ENCODE results near the gene ZNF48.

ZNF48 gene

DNA sequence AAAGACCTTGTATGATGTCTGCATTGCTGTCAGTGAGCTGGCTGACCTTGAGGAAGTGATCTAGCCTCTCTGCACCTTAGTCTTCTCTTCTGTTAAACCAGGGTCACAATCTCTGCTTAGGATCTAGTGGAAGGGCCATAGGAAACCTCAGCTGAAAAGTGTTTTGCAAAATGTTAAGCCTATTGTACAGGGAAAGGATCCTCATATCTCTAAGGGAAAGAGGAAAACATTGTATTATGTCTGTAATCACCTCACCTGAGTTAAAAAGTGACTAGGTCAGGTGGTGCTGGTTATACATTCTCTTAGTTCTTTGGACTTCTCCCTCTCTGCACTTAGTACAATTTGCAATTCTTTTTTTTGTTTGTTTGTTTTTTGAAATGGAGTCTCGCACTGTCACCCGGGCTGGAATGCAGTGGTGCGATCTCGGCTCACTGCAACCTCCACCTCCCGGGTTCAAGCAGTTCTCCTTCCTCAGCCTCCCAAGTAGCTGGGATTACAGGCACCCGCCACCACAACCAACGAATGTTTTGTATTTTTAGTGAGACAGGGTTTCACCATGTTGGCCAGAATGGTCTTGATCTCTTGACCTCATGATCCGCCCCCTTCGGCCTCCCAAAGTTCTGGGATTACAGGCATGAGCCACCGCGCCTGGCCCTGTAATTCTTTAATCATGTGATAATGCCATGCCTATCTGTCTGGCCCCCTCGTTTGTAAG lies 52.4 kb downstream of the ZNF48 start:
- Histone ChIP-seq H3K27ac (no peak overlapping the region), H2AFZ (ENCODE audit: low read depth) (no peak overlapping the region), H3K4me3 (IDR thresholded peaks at IDR 0.05; ENCODE audit: insufficient read depth, low read depth, low read length) (no peak overlapping the region), H4K20me1 (ENCODE audit: insufficient read depth) (no peaks in the 10 kb centered on the region), H3K4me1 (ENCODE audit: low read depth, poor library complexity, severe bottlenecking) (peaks cover 16% of the 10 kb centered on the region), H3K27me3 (ENCODE audit: insufficient read depth, low read depth) (no peaks in the 10 kb centered on the region), H3K36me3 (ENCODE audit: insufficient read depth) (no peaks in the 10 kb centered on the region), H3K9ac (no peak overlapping the region), H3K79me2 (ENCODE audit: insufficient read depth, low read depth) (peaks cover 18% of the 10 kb centered on the region), H3K4me2 (no peak overlapping the region)
- TF ChIP-seq, protein P1, sequence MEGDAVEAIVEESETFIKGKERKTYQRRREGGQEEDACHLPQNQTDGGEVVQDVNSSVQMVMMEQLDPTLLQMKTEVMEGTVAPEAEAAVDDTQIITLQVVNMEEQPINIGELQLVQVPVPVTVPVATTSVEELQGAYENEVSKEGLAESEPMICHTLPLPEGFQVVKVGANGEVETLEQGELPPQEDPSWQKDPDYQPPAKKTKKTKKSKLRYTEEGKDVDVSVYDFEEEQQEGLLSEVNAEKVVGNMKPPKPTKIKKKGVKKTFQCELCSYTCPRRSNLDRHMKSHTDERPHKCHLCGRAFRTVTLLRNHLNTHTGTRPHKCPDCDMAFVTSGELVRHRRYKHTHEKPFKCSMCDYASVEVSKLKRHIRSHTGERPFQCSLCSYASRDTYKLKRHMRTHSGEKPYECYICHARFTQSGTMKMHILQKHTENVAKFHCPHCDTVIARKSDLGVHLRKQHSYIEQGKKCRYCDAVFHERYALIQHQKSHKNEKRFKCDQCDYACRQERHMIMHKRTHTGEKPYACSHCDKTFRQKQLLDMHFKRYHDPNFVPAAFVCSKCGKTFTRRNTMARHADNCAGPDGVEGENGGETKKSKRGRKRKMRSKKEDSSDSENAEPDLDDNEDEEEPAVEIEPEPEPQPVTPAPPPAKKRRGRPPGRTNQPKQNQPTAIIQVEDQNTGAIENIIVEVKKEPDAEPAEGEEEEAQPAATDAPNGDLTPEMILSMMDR (conservative IDR thresholded peaks at IDR 0.05; ENCODE audit: low read depth, low read length), result no peak

DNA sequence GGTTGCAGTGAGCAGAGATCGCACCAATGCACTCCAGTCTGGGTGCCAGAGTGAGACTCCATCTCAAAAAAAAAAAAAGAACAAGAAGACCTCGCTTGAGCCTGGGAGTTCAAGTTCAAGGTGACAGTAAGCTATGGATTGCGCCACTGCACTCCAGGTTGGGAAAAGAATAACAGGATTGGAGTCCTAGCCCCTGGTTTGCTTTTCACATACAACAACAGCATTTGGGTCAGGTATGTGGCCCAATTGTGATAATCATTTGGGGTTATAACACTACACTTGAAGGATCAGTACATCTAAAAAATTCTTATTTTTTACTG lies 53.9 kb downstream of the ZNF48 start:
- no peak overlapping the region for H3K9ac ChIP-seq
- H4K20me1 ChIP-seq (ENCODE audit: insufficient read depth), result no peaks in the 10 kb centered on the region
- H3K27me3 ChIP-seq (ENCODE audit: insufficient read depth, low read depth), result no peaks in the 10 kb centered on the region
- H3K4me3 ChIP-seq (IDR thresholded peaks at IDR 0.05; ENCODE audit: insufficient read depth, low read depth, low read length), result no peak overlapping the region
- no peak overlapping the region for H3K4me2 ChIP-seq
- H2AFZ ChIP-seq (ENCODE audit: low read depth), result no peak overlapping the region
- TF ChIP-seq, protein P1 (conservative IDR thresholded peaks at IDR 0.05; ENCODE audit: low read depth, low read length), result no peak
- H3K4me1 ChIP-seq (ENCODE audit: low read depth, poor library complexity, severe bottlenecking), result peaks cover 15% of the 10 kb centered on the region
- no peaks in the 10 kb centered on the region for H3K36me3 ChIP-seq (ENCODE audit: insufficient read depth)
- H3K79me2 ChIP-seq (ENCODE audit: insufficient read depth, low read depth), result peaks cover 11% of the 10 kb centered on the region
- no peak overlapping the region for H3K27ac ChIP-seq
